ENCODE measurements around the gene TBC1D5.
"Not testable (repeated sequence)": the region's sequence is repeated elsewhere in the genome, so short reads cannot be mapped to it uniquely, and the experiment has no call there.

TBC1D5 gene

GRCh38 chr3:17742102-17742879 is at the start of gene TBC1D5:
TSS of gene TBC1D5 (minus strand) at chr3:17742631. CDS start at chr3:17508570, 234,061 bp downstream.
- Histone ChIP-seq H3K27me3 (ENCODE audit: low read depth, low read length) (no peaks in the 10 kb centered on the region), H3K9me3 (ENCODE audit: control insufficient read depth in 1 of 2, low read length in 2 of 2) (no peaks in the 10 kb centered on the region), H3K36me3 (ENCODE audit: control insufficient read depth in 1 of 2, insufficient read depth in 2 of 2, low read length in 2 of 2) (no peaks in the 10 kb centered on the region), H3K4me1 (ENCODE audit: control insufficient read depth in 1 of 2, insufficient read depth in 2 of 2, low read length in 2 of 2) (peaks cover 8 to 29% of the 10 kb centered on the region in 2 donors), H3K4me3 (ENCODE audit: low read depth in 1 of 2, low read length in 2 of 2) (peak within 1 kb of the TSS; percentile 89 to 93), H3K27ac (ENCODE audit: low read length) (peak within 1 kb of the TSS; percentile 95)

- Histone ChIP-seq H3K4me1 (ENCODE audit: control insufficient read depth in 1 of 2, insufficient read depth in 2 of 2, low read length in 2 of 2) (no peaks in the 10 kb centered on the region), H3K9me3 (ENCODE audit: control insufficient read depth in 1 of 2, low read length in 2 of 2) (no peaks in the 10 kb centered on the region), H3K4me3 (ENCODE audit: low read depth in 1 of 2, low read length in 2 of 2) (no peak overlapping the region), H3K27ac (ENCODE audit: low read length) (no peak overlapping the region), H3K27me3 (ENCODE audit: low read depth, low read length) (no peaks in the 10 kb centered on the region), H3K36me3 (ENCODE audit: control insufficient read depth in 1 of 2, insufficient read depth in 2 of 2, low read length in 2 of 2) (no peaks in the 10 kb centered on the region)
Measured at GRCh38 chr3:17783426-17783825, 41.0 kb upstream of the TBC1D5 start.

- no peaks in the 10 kb centered on the region for H3K27me3 ChIP-seq (ENCODE audit: low read depth, low read length)
Measured at GRCh38 chr3:17782751-17783150, 40.3 kb upstream of the TBC1D5 start.

GRCh38 chr3:17780369-17780768 is 37.9 kb upstream of the TBC1D5 start:
- H3K9me3 ChIP-seq (ENCODE audit: control insufficient read depth in 1 of 2, low read length in 2 of 2); H3K27ac ChIP-seq (ENCODE audit: low read length); H3K27me3 ChIP-seq (ENCODE audit: low read depth, low read length); H3K4me3 ChIP-seq (ENCODE audit: low read depth in 1 of 2, low read length in 2 of 2); H3K36me3 ChIP-seq (ENCODE audit: control insufficient read depth in 1 of 2, insufficient read depth in 2 of 2, low read length in 2 of 2); H3K4me1 ChIP-seq (ENCODE audit: control insufficient read depth in 1 of 2, insufficient read depth in 2 of 2, low read length in 2 of 2): not testable (repeated sequence)

More at GRCh38 chr3:17782751-17783150, 40.3 kb upstream of the TBC1D5 start:
- Histone ChIP-seq H3K4me3 (ENCODE audit: low read depth in 1 of 2, low read length in 2 of 2) (no peak overlapping the region), H3K36me3 (ENCODE audit: control insufficient read depth in 1 of 2, insufficient read depth in 2 of 2, low read length in 2 of 2) (no peaks in the 10 kb centered on the region), H3K27ac (ENCODE audit: low read length) (no peak overlapping the region), H3K4me1 (ENCODE audit: control insufficient read depth in 1 of 2, insufficient read depth in 2 of 2, low read length in 2 of 2) (no peaks in the 10 kb centered on the region), H3K9me3 (ENCODE audit: control insufficient read depth in 1 of 2, low read length in 2 of 2) (no peaks in the 10 kb centered on the region)

GRCh38 chr3:17779304-17780250 is 37.1 kb upstream of the TBC1D5 start:
- H3K4me3 ChIP-seq (ENCODE audit: low read depth in 1 of 2, low read length in 2 of 2); H3K27ac ChIP-seq (ENCODE audit: low read length); H3K27me3 ChIP-seq (ENCODE audit: low read depth, low read length): not testable (repeated sequence)

GRCh38 chr3:17777326-17777725 is 34.9 kb upstream of the TBC1D5 start:
- H3K4me3 ChIP-seq (ENCODE audit: low read depth in 1 of 2, low read length in 2 of 2); H3K27ac ChIP-seq (ENCODE audit: low read length); H3K9me3 ChIP-seq (ENCODE audit: control insufficient read depth in 1 of 2, low read length in 2 of 2); H3K27me3 ChIP-seq (ENCODE audit: low read depth, low read length); H3K36me3 ChIP-seq (ENCODE audit: control insufficient read depth in 1 of 2, insufficient read depth in 2 of 2, low read length in 2 of 2); H3K4me1 ChIP-seq (ENCODE audit: control insufficient read depth in 1 of 2, insufficient read depth in 2 of 2, low read length in 2 of 2): not testable (repeated sequence)

More at GRCh38 chr3:17779304-17780250, 37.1 kb upstream of the TBC1D5 start:
- H3K9me3 ChIP-seq (ENCODE audit: control insufficient read depth in 1 of 2, low read length in 2 of 2); H3K36me3 ChIP-seq (ENCODE audit: control insufficient read depth in 1 of 2, insufficient read depth in 2 of 2, low read length in 2 of 2); H3K4me1 ChIP-seq (ENCODE audit: control insufficient read depth in 1 of 2, insufficient read depth in 2 of 2, low read length in 2 of 2): not testable (repeated sequence)

GRCh38 chr3:17775073-17775472 is 32.6 kb upstream of the TBC1D5 start:
- H3K9me3 ChIP-seq (ENCODE audit: control insufficient read depth in 1 of 2, low read length in 2 of 2) = no peaks in the 10 kb centered on the region
- H3K27me3 ChIP-seq (ENCODE audit: low read depth, low read length) = no peaks in the 10 kb centered on the region
- no peak overlapping the region for H3K27ac ChIP-seq (ENCODE audit: low read length)
- no peak overlapping the region for H3K4me3 ChIP-seq (ENCODE audit: low read depth in 1 of 2, low read length in 2 of 2)
- H3K4me1 ChIP-seq (ENCODE audit: control insufficient read depth in 1 of 2, insufficient read depth in 2 of 2, low read length in 2 of 2) = no peaks in the 10 kb centered on the region
- H3K36me3 ChIP-seq (ENCODE audit: control insufficient read depth in 1 of 2, insufficient read depth in 2 of 2, low read length in 2 of 2) = no peaks in the 10 kb centered on the region

- not testable (repeated sequence) for H3K4me3 ChIP-seq (ENCODE audit: low read depth in 1 of 2, low read length in 2 of 2); H3K36me3 ChIP-seq (ENCODE audit: control insufficient read depth in 1 of 2, insufficient read depth in 2 of 2, low read length in 2 of 2); H3K27me3 ChIP-seq (ENCODE audit: low read depth, low read length); H3K27ac ChIP-seq (ENCODE audit: low read length); H3K9me3 ChIP-seq (ENCODE audit: control insufficient read depth in 1 of 2, low read length in 2 of 2); H3K4me1 ChIP-seq (ENCODE audit: control insufficient read depth in 1 of 2, insufficient read depth in 2 of 2, low read length in 2 of 2)
Measured at GRCh38 chr3:17774180-17774910, 31.9 kb upstream of the TBC1D5 start.

- H3K9me3 ChIP-seq (ENCODE audit: control insufficient read depth in 1 of 2, low read length in 2 of 2) = no peaks in the 10 kb centered on the region
- no peaks in the 10 kb centered on the region for H3K4me1 ChIP-seq (ENCODE audit: control insufficient read depth in 1 of 2, insufficient read depth in 2 of 2, low read length in 2 of 2)
- no peak overlapping the region for H3K27ac ChIP-seq (ENCODE audit: low read length)
- no peaks in the 10 kb centered on the region for H3K36me3 ChIP-seq (ENCODE audit: control insufficient read depth in 1 of 2, insufficient read depth in 2 of 2, low read length in 2 of 2)
- H3K4me3 ChIP-seq (ENCODE audit: low read depth in 1 of 2, low read length in 2 of 2) = no peak overlapping the region
- no peaks in the 10 kb centered on the region for H3K27me3 ChIP-seq (ENCODE audit: low read depth, low read length)
Measured at GRCh38 chr3:17772556-17772955, 30.1 kb upstream of the TBC1D5 start.

- H3K9me3 ChIP-seq (ENCODE audit: control insufficient read depth in 1 of 2, low read length in 2 of 2) = no peaks in the 10 kb centered on the region
- H3K4me3 ChIP-seq (ENCODE audit: low read depth in 1 of 2, low read length in 2 of 2) = no peak overlapping the region
- H3K36me3 ChIP-seq (ENCODE audit: control insufficient read depth in 1 of 2, insufficient read depth in 2 of 2, low read length in 2 of 2) = no peaks in the 10 kb centered on the region
- no peaks in the 10 kb centered on the region for H3K27me3 ChIP-seq (ENCODE audit: low read depth, low read length)
- no peaks in the 10 kb centered on the region for H3K4me1 ChIP-seq (ENCODE audit: control insufficient read depth in 1 of 2, insufficient read depth in 2 of 2, low read length in 2 of 2)
- no peak overlapping the region for H3K27ac ChIP-seq (ENCODE audit: low read length)
Measured at GRCh38 chr3:17771177-17772017, 29.0 kb upstream of the TBC1D5 start.
